Neuronal stem cell (in vitro differentiated cells): ENCODE measurements around the gene GDI1.

Experiments
- DNase-seq: peaks from one replicate; pipeline ENCODE4 v3.0.0-alpha.2; 2013; ENCODE audit warnings: low spot score
- H2AFZ ChIP-seq: one replicate; pipeline ENCODE4 v1.6.1; 2013; ENCODE audit warnings: mild to moderate bottlenecking, low read length, inconsistent platforms
- H2AK5ac ChIP-seq: 2 replicates; pipeline ENCODE4 v1.6.1; 2013; ENCODE audit warnings: low read depth, mild to moderate bottlenecking, inconsistent platforms, low read length, moderate library complexity, mixed read lengths
- H2BK120ac ChIP-seq: 2 replicates; pipeline ENCODE4 v1.6.1; 2013; ENCODE audit warnings: low read depth, mild to moderate bottlenecking, inconsistent platforms, low read length, moderate library complexity, mixed read lengths
- H2BK12ac ChIP-seq: one replicate; pipeline ENCODE4 v1.6.1; 2013; ENCODE audit warnings: low read length, inconsistent platforms
- H2BK15ac ChIP-seq: 2 replicates; pipeline ENCODE4 v1.6.1; 2013; ENCODE audit warnings: mild to moderate bottlenecking, low read length, inconsistent platforms, mixed read lengths
- H2BK5ac ChIP-seq: one replicate; pipeline ENCODE4 v1.6.1; 2013; ENCODE audit warnings: inconsistent platforms, mild to moderate bottlenecking, low read length, moderate library complexity
- H3K14ac ChIP-seq: one replicate; pipeline ENCODE4 v1.6.1; 2013; ENCODE audit warnings: low read length, inconsistent platforms
- H3K18ac ChIP-seq: 2 replicates; pipeline ENCODE4 v1.6.1; 2013; ENCODE audit warnings: low read length, inconsistent platforms
- H3K23ac ChIP-seq: 2 replicates; pipeline ENCODE4 v1.6.1; 2013; ENCODE audit warnings: low read depth, mild to moderate bottlenecking, mixed read lengths, low read length, inconsistent platforms; ENCODE audit not compliant: poor library complexity
- H3K27ac ChIP-seq: replicated peaks from 3 replicates; pipeline ENCODE4 v1.5.1; 2013; ENCODE audit warnings: low read length, inconsistent platforms
- H3K27me3 ChIP-seq, 3 experiments: 2 replicates each; pipeline ENCODE4 v1.6.1; 2013; ENCODE audit warnings: low read length in 3 of 3, mild to moderate bottlenecking in 2 of 3, inconsistent platforms in 1 of 3, low read depth in 1 of 3, mixed read lengths in 1 of 3, moderate library complexity in 1 of 3; ENCODE audit not compliant: control insufficient read depth in 3 of 3, insufficient read depth in 3 of 3
- H3K36me3 ChIP-seq, 2 donors: replicated peaks in 1 of 2; 2 replicates each; pipeline ENCODE4 v1.6.1; 2013; ENCODE audit warnings: low read length in 2 of 2; ENCODE audit not compliant: control insufficient read depth in 2 of 2, insufficient read depth in 2 of 2
- H3K4ac ChIP-seq: 2 replicates; pipeline ENCODE4 v1.6.1; 2013; ENCODE audit warnings: inconsistent platforms, mild to moderate bottlenecking, low read length, moderate library complexity
- H3K4me1 ChIP-seq, 2 donors: 1 replicate in 1 of 2; 2 replicates in 1 of 2; pipeline ENCODE4 v1.6.1; 2013; ENCODE audit warnings: low read length in 2 of 2, low read depth in 1 of 2; ENCODE audit not compliant: control insufficient read depth in 2 of 2, insufficient read depth in 1 of 2
- H3K4me2 ChIP-seq: one replicate; pipeline ENCODE4 v1.6.1; 2013; ENCODE audit warnings: mild to moderate bottlenecking, low read length, inconsistent platforms; ENCODE audit not compliant: insufficient read depth, poor library complexity, severe bottlenecking
- H3K4me3 ChIP-seq, 2 donors: 2 replicates each; pipeline ENCODE4 v1.5.1; 2013; ENCODE audit warnings: low read length in 2 of 2, mild to moderate bottlenecking in 2 of 2, inconsistent platforms in 1 of 2, moderate library complexity in 1 of 2
- H3K79me1 ChIP-seq: one replicate; pipeline ENCODE4 v1.6.1; 2013; ENCODE audit warnings: low read depth, mild to moderate bottlenecking, inconsistent platforms, low read length, moderate library complexity
- H3K9ac ChIP-seq: one replicate; pipeline ENCODE4 v1.6.1; 2013; ENCODE audit warnings: mild to moderate bottlenecking, low read depth, low read length, inconsistent platforms; ENCODE audit not compliant: poor library complexity
- H3K9me3 ChIP-seq, 2 donors: replicated peaks in 1 of 2; 2 replicates each; pipeline versions ENCODE3 to v1.6.1; 2013; ENCODE audit warnings: low read length in 2 of 2, mild to moderate bottlenecking in 2 of 2, inconsistent platforms in 1 of 2, low read depth in 1 of 2, mixed read lengths in 1 of 2, moderate library complexity in 1 of 2; ENCODE audit not compliant: control insufficient read depth in 2 of 2, insufficient read depth in 1 of 2
- H4K8ac ChIP-seq: one replicate; pipeline ENCODE4 v1.6.1; 2013; ENCODE audit warnings: low read depth, mild to moderate bottlenecking, inconsistent platforms, low read length, moderate library complexity
- H4K91ac ChIP-seq: one replicate; pipeline ENCODE4 v1.6.1; 2013; ENCODE audit warnings: low read length, low read depth, mild to moderate bottlenecking, inconsistent platforms; ENCODE audit not compliant: poor library complexity
- WGBS, 2 donors: extraction: QIAGEN DNeasy Blood & Tissue Kit; methylation state at CpG; one replicate each; pipeline ENCODE4 v1.1.7; 2013; ENCODE audit warnings: missing lambda C conversion rate in 2 of 2, mixed read lengths in 1 of 2; ENCODE audit not compliant: insufficient read length in 2 of 2, insufficient replicate concordance in 1 of 2; ENCODE audit errors: extremely low coverage in 2 of 2; 5-methylcytosine and 5-hydroxymethylcytosine counted together

Gene GDI1

GRCh38 chrX:154464806-154465365 lies 27.9 kb downstream of the GDI1 start:
- H3K23ac ChIP-seq: no peak overlapping the region
- H4K8ac ChIP-seq: no peak overlapping the region
- H3K4me2 ChIP-seq: no peak overlapping the region
- no peak overlapping the region for H3K14ac ChIP-seq
- H2BK5ac ChIP-seq: no peak overlapping the region
- H3K79me1 ChIP-seq: peaks cover 2% of the 10 kb centered on the region
- H2AFZ ChIP-seq: no peak overlapping the region
- no peak overlapping the region for H3K4me3 ChIP-seq
- no peaks in the 10 kb centered on the region for H3K4me1 ChIP-seq
- DNase-seq: no peak
- H3K27me3 ChIP-seq: no peaks in the 10 kb centered on the region
- no peak overlapping the region for H2AK5ac ChIP-seq
- peaks cover 12 to 72% of the 10 kb centered on the region in 2 donors for H3K36me3 ChIP-seq
- H3K9me3 ChIP-seq: no peaks in the 10 kb centered on the region
- H2BK12ac ChIP-seq: no peak overlapping the region
- no peak overlapping the region for H3K27ac ChIP-seq
- H3K18ac ChIP-seq: no peak overlapping the region
- H3K9ac ChIP-seq: no peak overlapping the region
- no peak overlapping the region for H2BK15ac ChIP-seq
- no CpG with 5 or more reads among the region's 28 CpGs for WGBS, 2 donors
- no peak overlapping the region for H3K4ac ChIP-seq
- no peak overlapping the region for H4K91ac ChIP-seq
- H2BK120ac ChIP-seq: no peak overlapping the region

DNA sequence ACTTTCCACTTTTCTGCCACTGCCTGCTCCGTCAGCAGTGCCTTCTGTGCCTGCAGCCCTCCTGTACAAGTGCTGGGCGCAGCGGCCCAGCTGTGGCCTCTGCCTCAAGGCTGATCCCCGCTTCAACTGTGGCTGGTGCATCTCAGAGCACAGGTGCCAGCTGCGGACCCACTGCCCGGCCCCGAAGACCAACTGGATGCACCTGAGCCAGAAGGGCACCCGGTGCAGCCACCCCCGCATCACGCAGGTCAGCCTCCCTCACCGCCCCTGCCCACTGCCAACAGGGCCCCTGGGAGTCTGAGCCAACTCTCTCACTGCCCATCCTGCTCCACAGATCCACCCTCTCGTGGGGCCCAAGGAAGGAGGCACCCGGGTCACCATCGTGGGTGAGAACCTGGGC lies 28.6 kb downstream of the GDI1 start:
- no CpG with 5 or more reads among the region's 14 CpGs for WGBS, 2 donors
- peaks cover 18 to 76% of the 10 kb centered on the region in 2 donors for H3K36me3 ChIP-seq
- peaks cover 2% of the 10 kb centered on the region for H3K79me1 ChIP-seq
- H4K8ac ChIP-seq: no peak overlapping the region
- H3K18ac ChIP-seq: no peak overlapping the region
- H3K9me3 ChIP-seq: no peaks in the 10 kb centered on the region
- H3K27me3 ChIP-seq: no peaks in the 10 kb centered on the region
- no peak overlapping the region for H2BK5ac ChIP-seq
- H3K4me2 ChIP-seq: no peak overlapping the region
- H2AFZ ChIP-seq: no peak overlapping the region
- no peak overlapping the region for H2AK5ac ChIP-seq
- H3K9ac ChIP-seq: no peak overlapping the region
- H3K4me1 ChIP-seq: no peaks in the 10 kb centered on the region
- H2BK120ac ChIP-seq: no peak overlapping the region
- H3K14ac ChIP-seq: no peak overlapping the region
- H3K23ac ChIP-seq: no peak overlapping the region
- no peak overlapping the region for H3K27ac ChIP-seq
- no peak overlapping the region for H4K91ac ChIP-seq
- H3K4ac ChIP-seq: no peak overlapping the region
- no peak overlapping the region for H2BK15ac ChIP-seq
- no peak overlapping the region for H2BK12ac ChIP-seq
- no peak overlapping the region for H3K4me3 ChIP-seq
- DNase-seq: no peak

DNA sequence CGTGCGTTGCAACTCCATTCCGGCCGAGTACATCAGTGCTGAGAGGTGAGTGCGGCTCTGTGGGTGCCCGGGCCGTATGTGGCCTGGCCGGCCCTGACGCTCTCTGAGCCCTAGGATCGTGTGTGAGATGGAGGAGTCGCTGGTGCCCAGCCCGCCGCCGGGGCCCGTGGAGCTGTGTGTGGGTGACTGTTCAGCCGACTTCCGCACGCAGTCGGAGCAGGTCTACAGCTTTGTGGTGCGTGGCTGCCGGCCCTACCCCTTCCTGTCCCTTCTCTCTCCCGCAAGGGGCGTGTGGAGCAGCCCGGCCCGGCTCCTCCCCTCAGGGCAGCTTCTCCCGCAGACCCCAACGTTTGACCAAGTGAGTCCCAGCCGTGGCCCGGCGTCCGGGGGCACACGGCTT lies 29.1 kb downstream of the GDI1 start:
- H2BK15ac ChIP-seq: no peak overlapping the region
- H3K4ac ChIP-seq: no peak overlapping the region
- H2AK5ac ChIP-seq: no peak overlapping the region
- no peak overlapping the region for H3K14ac ChIP-seq
- no peak overlapping the region for H3K27ac ChIP-seq
- H2BK5ac ChIP-seq: no peak overlapping the region
- H3K79me1 ChIP-seq: peaks cover 2% of the 10 kb centered on the region
- no peak overlapping the region for H3K18ac ChIP-seq
- WGBS, 2 donors: no CpG with 5 or more reads among the region's 32 CpGs
- H3K36me3 ChIP-seq: peaks cover 16 to 76% of the 10 kb centered on the region in 2 donors
- H3K9me3 ChIP-seq: no peaks in the 10 kb centered on the region
- H2AFZ ChIP-seq: no peak overlapping the region
- no peak overlapping the region for H3K9ac ChIP-seq
- no peak overlapping the region for H3K4me3 ChIP-seq
- H2BK120ac ChIP-seq: no peak overlapping the region
- H3K4me1 ChIP-seq: no peaks in the 10 kb centered on the region
- H4K8ac ChIP-seq: no peak overlapping the region
- H4K91ac ChIP-seq: no peak overlapping the region
- H3K27me3 ChIP-seq: no peaks in the 10 kb centered on the region
- no peak overlapping the region for H3K4me2 ChIP-seq
- no peak for DNase-seq
- no peak overlapping the region for H3K23ac ChIP-seq
- H2BK12ac ChIP-seq: no peak overlapping the region

GRCh38 chrX:154466907-154467306 lies 30.0 kb downstream of the GDI1 start:
- Histone ChIP-seq H3K18ac (no peak overlapping the region), H3K4ac (no peak overlapping the region), H3K4me1 (no peaks in the 10 kb centered on the region), H3K4me3 (no peak overlapping the region), H3K27ac (no peak overlapping the region), H3K36me3 (peaks cover 16 to 76% of the 10 kb centered on the region in 2 donors), H4K8ac (no peak overlapping the region), H2AFZ (no peak overlapping the region), H3K79me1 (peaks cover 2% of the 10 kb centered on the region), H2BK5ac (no peak overlapping the region), H3K9me3 (no peaks in the 10 kb centered on the region), H3K9ac (no peak overlapping the region), H4K91ac (no peak overlapping the region), H3K14ac (no peak overlapping the region), H2BK12ac (no peak overlapping the region), H3K23ac (no peak overlapping the region), H3K4me2 (no peak overlapping the region), H3K27me3 (no peaks in the 10 kb centered on the region), H2AK5ac (no peak overlapping the region), H2BK120ac (no peak overlapping the region), H2BK15ac (no peak overlapping the region)
- no CpG with 5 or more reads among the region's 15 CpGs for WGBS, 2 donors
- DNase-seq: no peak
